Esophagus (tissue), 2 donors: ENCODE data around the gene MSMO1. TPM values are rescaled to one million over a fixed set of nuclear protein-coding genes. Genes with fewer than 3 reads are reported as not detected.
"Not testable (repeated sequence)": the region's sequence is repeated elsewhere in the genome, so short reads cannot be mapped to it uniquely, and the experiment has no call there.

Source experiments
- H3K27ac ChIP-seq, 2 donors: one replicate each; pipeline ENCODE4 v1.5.1; 2013; ENCODE audit warnings: low read depth in 2 of 2, mild to moderate bottlenecking in 2 of 2, inconsistent platforms in 1 of 2, low read length in 1 of 2, moderate library complexity in 1 of 2
- H3K27me3 ChIP-seq, 2 donors: one replicate each; pipeline ENCODE4 v1.6.1; 2013; ENCODE audit warnings: low read length in 2 of 2, control low read depth in 1 of 2, mild to moderate bottlenecking in 1 of 2; ENCODE audit not compliant: insufficient read depth in 2 of 2, control insufficient read depth in 1 of 2
- H3K36me3 ChIP-seq, 2 donors: one replicate each; pipeline ENCODE4 v1.6.1; 2013; ENCODE audit warnings: low read length in 1 of 2; ENCODE audit not compliant: control insufficient read depth in 2 of 2, insufficient read depth in 2 of 2
- H3K4me1 ChIP-seq, 2 donors: one replicate each; pipeline ENCODE4 v1.6.1; 2013; ENCODE audit warnings: low read length in 1 of 2; ENCODE audit not compliant: control insufficient read depth in 2 of 2, insufficient read depth in 2 of 2
- H3K4me3 ChIP-seq, 2 donors: one replicate each; pipeline ENCODE4 v1.5.1; 2013; ENCODE audit warnings: low read length in 2 of 2, mild to moderate bottlenecking in 2 of 2, low read depth in 1 of 2, moderate library complexity in 1 of 2
- H3K9me3 ChIP-seq, 2 donors: one replicate each; pipeline ENCODE4 v1.6.1; 2013; ENCODE audit warnings: mild to moderate bottlenecking in 2 of 2, low read depth in 1 of 2, low read length in 1 of 2, moderate library complexity in 1 of 2; ENCODE audit not compliant: control insufficient read depth in 2 of 2, insufficient read depth in 1 of 2
- WGBS, 2 donors: extraction: QIAGEN DNeasy Blood & Tissue Kit; methylation state at CpG; one replicate each; pipeline ENCODE4 v1.1.7; 2013; 5-methylcytosine and 5-hydroxymethylcytosine counted together
- polyA plus RNA-seq, 2 donors: library from polyadenylated mRNA; stranded (reverse); fragments of 200-250 nt; gene quantifications; one replicate each; pipeline ENCODE4 v1.2.3, GENCODE V29; 2013
- donor health status: healthy with polysubstance abuse.
- donor health status: Bipolar disorder and iron deficiency.

The MSMO1 gene
- polyA plus RNA-seq, 2 donors, result 109 to 154 TPM

DNA sequence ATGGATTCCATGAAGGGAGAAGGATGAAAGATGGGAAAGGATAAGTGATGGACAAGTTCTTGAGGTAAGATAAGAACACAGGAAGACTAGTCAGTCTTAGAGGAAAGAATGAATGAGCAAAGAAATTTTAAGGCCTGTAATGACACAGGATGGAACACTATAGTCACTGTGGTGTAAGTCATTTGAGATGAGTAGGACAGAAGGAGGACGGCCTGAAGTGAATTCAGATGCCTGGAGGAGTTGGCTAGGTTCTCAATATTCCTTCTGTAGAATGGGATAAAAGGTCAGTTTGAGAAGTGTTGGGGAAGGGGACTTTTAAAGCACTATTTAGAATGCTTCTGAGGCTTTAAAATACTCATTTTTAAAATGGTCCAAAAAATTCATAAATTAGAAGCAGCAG, 3.9 kb downstream of the MSMO1 start:
- WGBS, 2 donors, result 76 to 79% methylated on average over 1 of the region's 1 CpG
- H3K9me3 ChIP-seq, result no peaks in the 10 kb centered on the region
- peaks cover 0 to 4% of the 10 kb centered on the region in 2 donors for H3K36me3 ChIP-seq
- H3K27me3 ChIP-seq, result no peaks in the 10 kb centered on the region
- no peak overlapping the region for H3K27ac ChIP-seq
- H3K4me3 ChIP-seq, result peak overlapping the region in 1 of 2 donors; percentile 13
- no peaks in the 10 kb centered on the region for H3K4me1 ChIP-seq

DNA sequence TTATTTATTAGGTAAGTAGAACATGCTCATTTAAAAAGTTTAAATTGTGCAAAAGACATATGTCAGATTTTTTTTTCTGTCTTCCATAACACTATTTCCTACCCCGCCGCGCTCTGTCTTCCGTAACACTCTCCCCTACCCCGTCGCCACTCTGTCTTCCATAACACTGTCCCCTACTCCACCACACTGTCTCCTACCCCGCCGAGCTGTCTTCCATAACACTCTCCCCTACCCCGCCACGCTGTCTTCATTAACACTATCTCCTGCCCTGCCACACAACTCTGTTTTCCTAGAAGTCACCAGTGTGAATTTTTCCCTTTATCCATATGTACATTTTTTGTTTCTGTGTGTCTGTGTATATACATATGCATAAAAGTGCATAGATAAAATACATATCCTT, 4.4 kb downstream of the MSMO1 start:
- Histone ChIP-seq H3K27ac (no peak overlapping the region), H3K36me3 (peaks cover 0 to 4% of the 10 kb centered on the region in 2 donors), H3K9me3 (no peaks in the 10 kb centered on the region), H3K27me3 (no peaks in the 10 kb centered on the region), H3K4me1 (no peaks in the 10 kb centered on the region), H3K4me3 (peak overlapping the region in 1 of 2 donors; percentile 2)
- 83 to 88% methylated on average over 10 of the region's 10 CpGs for WGBS, 2 donors

DNA sequence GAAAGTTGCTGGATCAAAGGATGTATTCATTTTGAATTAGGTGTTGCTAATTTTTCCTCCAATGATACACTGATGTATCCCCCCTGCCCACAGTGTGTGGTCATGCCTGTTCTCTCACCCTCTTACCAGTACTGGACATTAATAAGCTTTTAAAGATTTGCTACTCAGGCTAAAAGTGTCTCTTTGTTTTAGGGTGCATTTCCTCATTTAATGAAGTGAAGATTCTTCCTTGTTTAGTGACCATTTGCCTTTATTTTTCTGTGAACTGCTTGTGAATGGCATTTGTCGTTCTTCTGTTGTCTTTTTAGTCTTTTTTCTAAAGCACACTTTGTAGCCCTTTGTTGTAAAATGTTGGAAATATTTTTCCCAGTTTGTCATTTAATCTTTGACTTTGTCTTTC, 5.0 kb downstream of the MSMO1 start:
- Histone ChIP-seq H3K36me3 (peaks cover 0 to 4% of the 10 kb centered on the region in 2 donors), H3K4me1 (no peaks in the 10 kb centered on the region), H3K27ac (no peak overlapping the region), H3K4me3 (peak overlapping the region in 1 of 2 donors; percentile 31), H3K9me3 (no peaks in the 10 kb centered on the region), H3K27me3 (no peaks in the 10 kb centered on the region)
- WGBS, 2 donors, result 46 to 49% methylated on average over 1 of the region's 1 CpG

DNA sequence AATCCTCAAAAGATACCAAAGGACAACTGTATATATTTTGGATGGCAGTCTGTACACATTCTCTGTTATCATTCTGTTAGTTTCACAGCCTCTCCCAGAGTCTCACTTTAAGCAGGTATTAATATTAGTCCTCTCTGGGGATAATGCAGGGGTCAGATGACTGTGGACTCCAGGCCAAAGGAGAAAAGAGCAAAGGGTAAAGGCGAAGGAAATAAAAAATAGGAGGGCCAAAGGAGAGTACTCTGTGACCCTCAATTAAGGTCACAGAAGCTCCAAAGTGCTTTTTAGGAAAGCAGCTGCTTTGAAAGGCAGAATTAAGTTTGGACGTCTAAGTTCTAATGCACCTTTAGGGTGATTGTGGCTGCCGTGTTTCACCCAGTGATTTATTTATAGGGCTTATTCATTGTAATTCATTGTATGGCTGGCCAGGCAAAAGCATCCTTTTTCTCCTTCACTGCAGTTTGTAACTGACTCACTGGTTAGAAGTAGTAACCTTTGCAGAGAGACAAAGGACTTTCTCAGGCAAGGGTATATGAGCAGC, 7.8 kb downstream of the MSMO1 start:
- Histone ChIP-seq H3K27ac (no peak overlapping the region), H3K36me3 (peaks cover 0 to 9% of the 10 kb centered on the region in 2 donors)
- WGBS, 2 donors, result 64 to 81% methylated on average over 3 of the region's 3 CpGs

DNA sequence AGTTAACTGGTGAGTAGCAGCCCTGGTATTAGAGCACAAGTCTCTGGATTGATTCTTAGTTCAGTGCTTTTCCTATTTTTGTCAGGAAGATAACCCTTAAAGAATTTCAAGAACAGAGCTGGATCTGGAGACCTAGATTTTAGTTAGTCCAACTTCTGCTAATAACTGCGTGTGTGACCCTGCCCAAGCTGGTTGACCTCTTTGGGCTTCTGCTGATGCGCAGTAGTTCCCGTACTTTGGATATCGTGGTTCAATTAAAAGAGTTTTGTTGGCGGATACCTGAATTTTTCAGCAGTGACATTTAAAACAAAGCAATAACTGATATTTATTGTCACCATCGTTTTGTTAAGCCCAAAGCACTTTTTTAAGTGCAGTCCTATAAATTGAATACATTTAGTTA, 9.3 kb downstream of the MSMO1 start:
- WGBS, 2 donors, result 91 to 93% methylated on average over 6 of the region's 6 CpGs
- no peak overlapping the region for H3K27ac ChIP-seq
- H3K4me1 ChIP-seq, result no peaks in the 10 kb centered on the region
- no peaks in the 10 kb centered on the region for H3K27me3 ChIP-seq
- H3K9me3 ChIP-seq, result no peaks in the 10 kb centered on the region
- peaks cover 0 to 8% of the 10 kb centered on the region in 2 donors for H3K36me3 ChIP-seq
- no peak overlapping the region for H3K4me3 ChIP-seq

More for the DNA sequence above, 7.8 kb downstream of the MSMO1 start:
- H3K4me1 ChIP-seq, result no peaks in the 10 kb centered on the region
- H3K4me3 ChIP-seq, result no peak overlapping the region
- H3K27me3 ChIP-seq, result no peaks in the 10 kb centered on the region
- H3K9me3 ChIP-seq, result no peaks in the 10 kb centered on the region

DNA sequence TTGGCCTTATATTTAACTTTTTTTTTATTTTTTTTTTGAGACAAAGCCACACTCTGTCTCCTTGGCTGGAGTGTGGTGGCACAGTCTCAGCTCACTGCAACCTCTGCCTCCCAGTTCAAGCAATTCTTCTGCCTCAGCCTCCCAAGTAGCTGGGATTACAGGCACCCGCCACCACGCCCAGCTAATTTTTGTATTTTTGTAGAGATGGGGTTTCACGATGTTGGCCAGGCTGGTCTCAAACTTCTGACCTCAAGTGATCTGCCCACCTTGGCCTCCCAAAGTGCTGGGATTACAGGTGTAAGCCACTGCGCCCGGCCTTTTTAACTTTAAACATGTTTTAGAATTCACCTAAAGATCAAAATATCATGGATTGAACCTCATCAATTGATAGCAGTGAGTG, 14.9 kb downstream of the MSMO1 start:
- not testable (repeated sequence) for H3K27ac ChIP-seq, H3K4me1 ChIP-seq, H3K9me3 ChIP-seq, H3K27me3 ChIP-seq, H3K4me3 ChIP-seq
- 97 to 99% methylated on average over 5 of the region's 5 CpGs for WGBS, 2 donors
- peaks cover 0 to 10% of the 10 kb centered on the region in 2 donors for H3K36me3 ChIP-seq

DNA sequence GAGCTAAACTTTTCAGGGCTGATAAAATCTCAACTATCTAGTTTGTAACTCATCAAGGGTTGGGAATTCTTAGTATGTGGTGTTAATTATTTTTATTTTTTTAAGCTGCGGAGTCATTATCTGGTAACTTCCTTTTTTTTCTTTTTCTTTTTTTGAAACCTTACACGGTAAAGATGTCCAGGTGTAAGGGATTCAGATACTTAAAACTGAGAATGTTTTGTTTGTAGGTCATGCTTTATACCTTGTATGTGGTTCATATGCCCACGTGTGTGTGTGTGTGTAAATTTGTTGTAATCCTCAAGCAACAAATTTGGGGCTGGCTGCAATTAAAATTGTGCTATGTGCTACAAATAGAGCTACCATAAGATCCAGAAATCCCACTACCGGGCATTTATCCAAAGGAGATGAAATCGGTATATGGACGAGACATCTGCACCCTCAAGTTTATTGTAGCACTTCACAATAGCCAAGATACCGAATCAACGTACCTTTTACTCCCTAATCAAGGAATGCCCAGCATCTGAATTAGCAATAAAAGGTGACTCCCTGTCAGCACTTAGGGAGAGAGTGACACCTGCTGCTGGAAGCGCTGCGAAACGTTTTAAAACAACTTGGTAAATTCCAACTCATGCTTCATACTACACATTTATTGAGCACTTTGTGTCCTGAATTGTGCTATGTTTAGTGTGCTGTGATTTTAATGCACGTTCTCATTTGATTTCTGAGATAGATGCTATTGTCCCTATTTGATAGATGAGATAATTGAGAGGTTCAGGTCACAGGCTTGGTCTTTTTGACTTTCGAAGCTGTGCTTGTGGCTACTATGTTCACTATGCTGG, 16.1 kb downstream of the MSMO1 start:
- H3K9me3 ChIP-seq, result no peaks in the 10 kb centered on the region
- peaks cover 0 to 10% of the 10 kb centered on the region in 2 donors for H3K36me3 ChIP-seq
- WGBS, 2 donors, result 76 to 80% methylated on average over 13 of the region's 13 CpGs
- no peak overlapping the region for H3K4me3 ChIP-seq
- no peaks in the 10 kb centered on the region for H3K27me3 ChIP-seq
- no peaks in the 10 kb centered on the region for H3K4me1 ChIP-seq
- H3K27ac ChIP-seq, result no peak overlapping the region

DNA sequence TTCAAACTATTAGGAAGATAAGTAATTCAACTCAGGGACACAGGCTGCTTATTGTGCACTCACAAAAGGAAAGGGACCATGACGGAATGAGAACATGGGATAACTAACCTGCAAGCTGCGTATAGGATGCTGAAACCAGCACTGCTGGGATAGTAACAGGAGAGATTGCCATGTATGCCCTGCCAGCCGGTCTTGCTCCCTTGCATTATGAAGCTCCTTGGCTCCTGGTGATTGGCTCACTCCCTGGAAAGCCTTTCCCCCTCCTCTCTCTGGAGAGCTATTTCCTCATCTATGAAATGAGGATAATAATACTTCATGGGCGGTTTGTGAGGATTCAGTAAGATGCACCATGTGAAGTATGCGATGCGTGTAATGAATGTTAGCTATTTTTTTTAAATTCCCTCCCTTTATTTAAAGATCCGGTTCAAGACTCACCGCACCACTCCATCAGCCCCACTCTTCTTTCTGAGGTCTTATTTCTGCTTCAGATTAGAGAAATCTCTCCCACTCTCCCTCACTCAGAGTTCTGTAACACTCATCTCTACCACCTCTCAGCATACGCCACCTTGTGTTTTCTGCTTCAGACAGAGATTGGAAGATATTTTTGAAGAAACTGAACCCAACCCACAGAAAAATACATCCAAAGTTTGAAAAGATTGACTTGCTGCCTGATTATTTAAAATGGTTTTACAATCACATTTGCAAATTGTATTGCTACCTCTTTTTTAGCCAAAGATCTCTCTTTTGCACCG, 18.4 kb downstream of the MSMO1 start:
- Histone ChIP-seq H3K9me3 (no peaks in the 10 kb centered on the region), H3K27me3 (no peaks in the 10 kb centered on the region), H3K4me1 (no peaks in the 10 kb centered on the region), H3K4me3 (no peak overlapping the region), H3K36me3 (peaks cover 0 to 5% of the 10 kb centered on the region in 2 donors), H3K27ac (no peak overlapping the region)
- 81 to 85% methylated on average over 10 of the region's 10 CpGs for WGBS, 2 donors

DNA sequence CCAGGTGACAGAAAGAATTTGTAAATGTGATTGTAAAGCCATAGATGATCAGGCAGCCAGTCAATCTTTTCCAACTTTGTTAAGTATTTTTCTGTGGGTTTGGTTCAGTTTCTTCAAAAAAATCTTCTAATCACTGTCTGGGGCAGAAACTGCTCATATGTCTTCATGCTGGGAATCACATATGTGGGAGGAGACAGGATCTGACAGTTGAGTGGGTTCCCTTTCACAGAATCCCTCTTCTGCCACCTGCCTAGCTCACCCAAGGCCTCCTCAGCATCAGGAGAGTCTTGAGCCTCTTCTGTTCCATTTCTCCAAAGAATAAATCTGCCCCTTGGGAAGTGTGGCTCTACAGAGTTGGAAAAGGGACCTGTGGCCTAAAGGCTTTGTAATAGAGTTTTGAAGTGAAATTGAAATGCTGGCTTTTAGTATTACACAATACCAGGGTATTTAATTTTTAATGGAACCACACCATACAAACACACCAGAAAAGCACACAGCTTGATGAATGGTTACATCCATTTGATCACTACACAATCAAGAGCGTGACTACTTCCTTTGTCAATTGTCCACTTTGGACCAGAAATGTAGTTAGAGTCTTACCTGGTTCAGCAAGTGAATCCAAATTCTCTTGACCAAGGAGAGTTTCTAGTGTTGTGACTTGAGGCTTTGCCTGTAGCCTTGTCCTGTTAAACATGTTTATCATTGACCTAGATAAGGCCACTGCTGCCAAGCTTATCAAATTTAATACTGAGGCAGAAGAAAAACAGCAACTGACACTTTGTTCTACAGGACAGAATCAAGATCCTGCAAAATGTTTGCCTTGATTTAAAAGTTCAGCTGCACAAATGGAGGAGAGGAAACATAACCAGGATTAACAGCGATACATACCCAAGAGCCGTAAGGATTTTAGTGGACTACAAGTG, 20.4 kb downstream of the MSMO1 start:
- no peak overlapping the region for H3K27ac ChIP-seq
- WGBS, 2 donors, result 77 to 94% methylated on average over 3 of the region's 3 CpGs
- no peaks in the 10 kb centered on the region for H3K4me1 ChIP-seq
- H3K36me3 ChIP-seq, result peaks cover 0 to 5% of the 10 kb centered on the region in 2 donors
- H3K27me3 ChIP-seq, result no peaks in the 10 kb centered on the region
- no peaks in the 10 kb centered on the region for H3K9me3 ChIP-seq
- no peak overlapping the region for H3K4me3 ChIP-seq
